Measurements from ENCODE around the gene SFXN2.
A peak's percentile ranks its signal among the peaks of the same experiment; 100 is the strongest.

Gene SFXN2

DNA sequence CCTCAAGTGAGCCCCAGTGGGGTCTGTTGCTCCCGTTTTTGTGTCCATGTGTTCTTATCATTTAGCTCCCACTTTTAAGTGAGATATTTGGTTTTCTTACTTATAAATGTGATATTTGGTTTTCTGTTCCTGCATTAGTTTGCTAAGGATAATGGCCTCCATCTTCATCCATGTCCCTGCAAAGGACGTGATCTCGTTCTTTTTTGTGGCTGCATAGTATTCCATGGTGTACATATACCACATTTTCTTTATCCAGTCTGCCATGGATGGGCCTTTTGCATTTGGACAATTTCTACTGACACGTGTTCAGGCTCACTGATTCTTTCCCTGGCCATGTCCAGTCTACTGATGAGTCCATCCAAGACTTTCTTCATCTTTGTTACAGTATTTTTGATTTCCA lies 9.6 kb downstream of the SFXN2 start:
- 99% methylated on average over 3 of the region's 4 CpGs for WGBS
- no peak for DNase-seq
- H4K8ac ChIP-seq (ENCODE audit: low read length): no peak overlapping the region

DNA sequence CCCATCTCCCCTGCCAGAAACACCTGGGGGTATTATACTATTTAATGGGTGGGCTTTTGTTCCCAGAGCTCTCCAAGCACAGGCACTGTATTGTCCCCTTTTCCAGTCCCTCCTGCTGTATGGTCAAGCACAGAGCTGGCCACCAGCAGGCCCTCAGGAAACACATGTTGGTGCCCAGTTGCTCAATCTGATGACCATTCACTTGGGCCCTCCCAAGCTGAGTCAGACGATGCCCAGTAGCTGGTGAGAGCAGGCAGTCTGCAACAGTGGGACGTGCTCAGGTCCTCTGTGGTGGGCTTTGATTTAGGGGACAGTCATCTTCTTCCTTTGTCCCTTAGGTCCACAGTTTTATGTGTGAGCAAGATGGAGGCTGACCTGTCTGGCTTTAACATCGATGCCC lies 11.8 kb downstream of the SFXN2 start:
- WGBS: 61% methylated on average over 3 of the region's 3 CpGs
- no peak overlapping the region for H3K18ac ChIP-seq (ENCODE audit: low read depth in 1 of 2, low read length in 2 of 2)

More for the DNA sequence above, 9.6 kb downstream of the SFXN2 start:
- Histone ChIP-seq H3K9ac (ENCODE audit: low read length) (no peak overlapping the region), H2BK5ac (ENCODE audit: low read depth, low read length, poor library complexity, severe bottlenecking) (no peak overlapping the region), H3K23ac (ENCODE audit: low read length in 2 of 2) (no peak overlapping the region), H3K18ac (ENCODE audit: low read depth in 1 of 2, low read length in 2 of 2) (no peak overlapping the region), H2AFZ (ENCODE audit: low read depth, low read length) (no peak overlapping the region), H3K14ac (ENCODE audit: low read length in 2 of 2) (no peak overlapping the region), H3K4me3 (ENCODE audit: insufficient read depth in 1 of 2, low read depth in 1 of 2, low read length in 2 of 2) (no peak overlapping the region), H3K36me3 (ENCODE audit: control insufficient read depth in 1 of 2, insufficient read depth in 2 of 2, low read depth in 1 of 2, low read length in 2 of 2) (peaks cover 11 to 23% of the 10 kb centered on the region in 2 experiments), H3K4me2 (ENCODE audit: low read length, poor library complexity, severe bottlenecking) (no peak overlapping the region), H3K9me3 (ENCODE audit: control insufficient read depth, low read length) (no peaks in the 10 kb centered on the region), H3K27me3 (ENCODE audit: control insufficient read depth in 1 of 2, insufficient read depth in 1 of 2, low read length in 2 of 2) (no peaks in the 10 kb centered on the region), H4K91ac (ENCODE audit: low read length) (no peak overlapping the region), H3K79me1 (replicated peaks; ENCODE audit: low read length, poor library complexity, severe bottlenecking) (peaks cover 21% of the 10 kb centered on the region), H2BK12ac (ENCODE audit: low read length in 2 of 2) (no peak overlapping the region), H2BK15ac (ENCODE audit: low read depth, poor library complexity, severe bottlenecking) (no peak overlapping the region), H3K4me1 (ENCODE audit: control insufficient read depth, insufficient read depth, low read depth, low read length) (peaks cover 11% of the 10 kb centered on the region), H3K4ac (ENCODE audit: low read depth in 1 of 2, low read length in 2 of 2) (no peak overlapping the region), H2BK120ac (ENCODE audit: low read depth, low read length) (no peak overlapping the region), H3K27ac (ENCODE audit: low read length, poor library complexity, severe bottlenecking) (no peak overlapping the region), H2AK5ac (ENCODE audit: low read length, severe bottlenecking) (no peak overlapping the region)

DNA sequence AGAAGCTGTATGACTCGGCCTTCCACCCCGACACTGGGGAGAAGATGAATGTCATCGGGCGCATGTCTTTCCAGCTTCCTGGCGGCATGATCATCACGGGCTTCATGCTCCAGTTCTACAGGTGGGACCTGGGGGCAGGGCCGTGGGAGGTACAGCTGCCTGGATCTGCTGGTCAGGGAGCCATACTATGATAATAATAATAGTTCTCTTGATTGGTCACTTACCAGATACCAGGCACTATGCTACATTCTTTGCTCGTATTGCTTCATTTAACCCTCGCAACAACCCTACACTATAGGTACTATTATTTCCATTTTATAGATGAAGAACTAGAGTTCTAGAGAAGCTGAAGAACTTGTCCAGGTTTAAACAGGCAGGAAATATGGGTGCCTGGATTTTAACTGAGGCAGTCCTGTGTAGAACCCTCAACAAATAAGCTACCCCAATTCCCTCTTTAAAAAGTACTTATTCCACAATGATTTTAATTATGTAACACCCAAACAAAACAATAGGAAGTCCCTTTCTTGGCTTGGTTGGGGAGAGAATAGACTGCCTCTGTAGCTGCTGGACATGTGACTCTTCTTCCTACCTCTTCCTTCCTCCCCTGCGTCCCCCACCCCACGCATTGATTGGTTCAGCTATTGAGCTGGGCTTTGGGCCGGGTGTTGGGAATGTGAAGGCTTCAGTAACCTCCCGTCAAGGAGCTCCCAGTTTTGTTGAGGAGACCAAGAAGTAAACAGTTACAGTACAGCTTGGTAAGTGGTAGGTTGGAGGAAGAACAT lies 12.8 kb downstream of the SFXN2 start:
- Histone ChIP-seq H2BK15ac (ENCODE audit: low read depth, poor library complexity, severe bottlenecking) (no peak overlapping the region), H3K18ac (ENCODE audit: low read depth in 1 of 2, low read length in 2 of 2) (no peak overlapping the region), H2AFZ (ENCODE audit: low read depth, low read length) (no peak overlapping the region), H2AK5ac (ENCODE audit: low read length, severe bottlenecking) (no peak overlapping the region), H3K4ac (ENCODE audit: low read depth in 1 of 2, low read length in 2 of 2) (no peak overlapping the region), H3K79me1 (replicated peaks; ENCODE audit: low read length, poor library complexity, severe bottlenecking) (peaks cover 18% of the 10 kb centered on the region), H2BK12ac (ENCODE audit: low read length in 2 of 2) (no peak overlapping the region), H3K23ac (ENCODE audit: low read length in 2 of 2) (no peak overlapping the region), H3K4me1 (ENCODE audit: control insufficient read depth, insufficient read depth, low read depth, low read length) (peaks cover 5% of the 10 kb centered on the region), H3K27me3 (ENCODE audit: control insufficient read depth in 1 of 2, insufficient read depth in 1 of 2, low read length in 2 of 2) (no peaks in the 10 kb centered on the region), H4K91ac (ENCODE audit: low read length) (no peak overlapping the region), H3K4me3 (ENCODE audit: insufficient read depth in 1 of 2, low read depth in 1 of 2, low read length in 2 of 2) (no peak overlapping the region), H3K4me2 (ENCODE audit: low read length, poor library complexity, severe bottlenecking) (no peak overlapping the region), H4K8ac (ENCODE audit: low read length) (no peak overlapping the region), H3K9me3 (ENCODE audit: control insufficient read depth, low read length) (no peaks in the 10 kb centered on the region), H3K27ac (ENCODE audit: low read length, poor library complexity, severe bottlenecking) (no peak overlapping the region), H2BK5ac (ENCODE audit: low read depth, low read length, poor library complexity, severe bottlenecking) (no peak overlapping the region), H2BK120ac (ENCODE audit: low read depth, low read length) (no peak overlapping the region), H3K14ac (ENCODE audit: low read length in 2 of 2) (no peak overlapping the region), H3K9ac (ENCODE audit: low read length) (no peak overlapping the region), H3K36me3 (ENCODE audit: control insufficient read depth in 1 of 2, insufficient read depth in 2 of 2, low read depth in 1 of 2, low read length in 2 of 2) (peaks cover 24 to 41% of the 10 kb centered on the region in 2 experiments)
- 88% methylated on average over 10 of the region's 13 CpGs for WGBS
- no peak for DNase-seq

More for the DNA sequence above, 11.8 kb downstream of the SFXN2 start:
- Histone ChIP-seq H3K36me3 (ENCODE audit: control insufficient read depth in 1 of 2, insufficient read depth in 2 of 2, low read depth in 1 of 2, low read length in 2 of 2) (peaks cover 19 to 38% of the 10 kb centered on the region in 2 experiments), H3K27ac (ENCODE audit: low read length, poor library complexity, severe bottlenecking) (no peak overlapping the region), H2AFZ (ENCODE audit: low read depth, low read length) (no peak overlapping the region), H3K14ac (ENCODE audit: low read length in 2 of 2) (no peak overlapping the region), H3K4me1 (ENCODE audit: control insufficient read depth, insufficient read depth, low read depth, low read length) (peaks cover 6% of the 10 kb centered on the region), H3K9me3 (ENCODE audit: control insufficient read depth, low read length) (no peaks in the 10 kb centered on the region), H3K27me3 (ENCODE audit: control insufficient read depth in 1 of 2, insufficient read depth in 1 of 2, low read length in 2 of 2) (no peaks in the 10 kb centered on the region), H3K4ac (ENCODE audit: low read depth in 1 of 2, low read length in 2 of 2) (no peak overlapping the region), H2BK120ac (ENCODE audit: low read depth, low read length) (no peak overlapping the region), H2BK12ac (ENCODE audit: low read length in 2 of 2) (no peak overlapping the region), H3K4me3 (ENCODE audit: insufficient read depth in 1 of 2, low read depth in 1 of 2, low read length in 2 of 2) (no peak overlapping the region), H2AK5ac (ENCODE audit: low read length, severe bottlenecking) (no peak overlapping the region), H3K23ac (ENCODE audit: low read length in 2 of 2) (no peak overlapping the region), H3K4me2 (ENCODE audit: low read length, poor library complexity, severe bottlenecking) (no peak overlapping the region), H4K8ac (ENCODE audit: low read length) (no peak overlapping the region), H2BK15ac (ENCODE audit: low read depth, poor library complexity, severe bottlenecking) (no peak overlapping the region), H4K91ac (ENCODE audit: low read length) (no peak overlapping the region), H2BK5ac (ENCODE audit: low read depth, low read length, poor library complexity, severe bottlenecking) (no peak overlapping the region), H3K9ac (ENCODE audit: low read length) (no peak overlapping the region), H3K79me1 (replicated peaks; ENCODE audit: low read length, poor library complexity, severe bottlenecking) (peaks cover 21% of the 10 kb centered on the region)
- DNase-seq: no peak

DNA sequence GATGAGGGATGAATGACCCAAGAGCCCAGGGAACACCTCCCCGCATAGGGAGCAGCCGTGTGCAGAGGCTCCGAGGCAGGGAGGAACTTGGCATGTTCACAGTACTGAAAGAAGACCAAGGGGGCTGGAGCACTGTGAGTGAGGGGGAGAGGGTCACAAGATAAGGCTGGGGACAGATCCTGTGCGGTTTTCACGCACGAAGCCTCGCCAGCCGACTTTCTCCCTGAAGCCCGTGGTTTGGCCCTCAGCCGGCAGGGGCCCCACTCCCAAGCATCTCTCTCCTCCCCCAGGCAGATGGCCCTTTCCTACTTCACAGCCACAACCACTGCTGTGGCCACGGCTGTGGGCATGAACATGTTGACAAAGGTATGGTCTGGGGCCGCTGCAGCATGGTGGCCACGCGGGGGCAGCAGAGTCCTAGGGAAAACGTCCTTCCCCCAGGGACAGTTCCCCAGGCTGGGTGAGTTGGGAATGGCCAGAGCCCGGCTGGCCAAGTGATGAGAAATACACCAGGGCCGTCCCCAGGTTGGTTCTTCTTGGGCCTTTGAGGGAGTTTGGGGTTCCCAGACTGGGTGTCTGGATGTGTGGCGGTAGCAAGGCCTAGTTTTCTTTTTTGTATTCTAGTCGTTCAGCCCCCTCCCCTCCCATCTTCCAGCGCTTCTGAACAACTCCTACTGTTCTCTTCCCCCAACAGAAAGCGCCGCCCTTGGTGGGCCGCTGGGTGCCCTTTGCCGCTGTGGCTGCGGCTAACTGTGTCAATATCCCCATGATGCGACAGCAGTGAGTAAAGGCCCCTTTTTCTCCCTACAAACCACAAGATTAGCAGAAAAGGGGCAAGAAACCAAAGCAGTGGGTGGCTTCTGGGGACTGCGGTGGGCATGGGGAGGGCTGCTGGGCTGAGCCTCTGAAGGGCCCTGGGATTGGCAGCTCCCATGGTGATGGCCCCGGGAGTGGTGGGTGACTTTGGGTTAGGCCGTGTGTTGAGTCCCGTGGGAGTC lies 14.9 kb downstream of the SFXN2 start:
- no peaks in the 10 kb centered on the region for H3K27me3 ChIP-seq (ENCODE audit: control insufficient read depth in 1 of 2, insufficient read depth in 1 of 2, low read length in 2 of 2)
- no peak overlapping the region for H3K14ac ChIP-seq (ENCODE audit: low read length in 2 of 2)
- no peak overlapping the region for H4K91ac ChIP-seq (ENCODE audit: low read length)
- no peak overlapping the region for H3K23ac ChIP-seq (ENCODE audit: low read length in 2 of 2)
- no peak overlapping the region for H3K18ac ChIP-seq (ENCODE audit: low read depth in 1 of 2, low read length in 2 of 2)
- H3K4me1 ChIP-seq (ENCODE audit: control insufficient read depth, insufficient read depth, low read depth, low read length): peaks cover 5% of the 10 kb centered on the region
- peaks cover 39 to 56% of the 10 kb centered on the region in 2 experiments for H3K36me3 ChIP-seq (ENCODE audit: control insufficient read depth in 1 of 2, insufficient read depth in 2 of 2, low read depth in 1 of 2, low read length in 2 of 2)
- H3K9ac ChIP-seq (ENCODE audit: low read length): peak overlapping the region; percentile 48
- peak overlapping the region; percentile 43 for H4K8ac ChIP-seq (ENCODE audit: low read length)
- H2BK5ac ChIP-seq (ENCODE audit: low read depth, low read length, poor library complexity, severe bottlenecking): no peak overlapping the region
- DNase-seq: peak; percentile 82
- H3K4me2 ChIP-seq (ENCODE audit: low read length, poor library complexity, severe bottlenecking): no peak overlapping the region
- 55% methylated on average over 24 of the region's 30 CpGs for WGBS
- no peak overlapping the region for H3K4me3 ChIP-seq (ENCODE audit: insufficient read depth in 1 of 2, low read depth in 1 of 2, low read length in 2 of 2)
- no peaks in the 10 kb centered on the region for H3K9me3 ChIP-seq (ENCODE audit: control insufficient read depth, low read length)
- H3K79me1 ChIP-seq (replicated peaks; ENCODE audit: low read length, poor library complexity, severe bottlenecking): peaks cover 15% of the 10 kb centered on the region
- peak overlapping the region; percentile 80 for H2BK120ac ChIP-seq (ENCODE audit: low read depth, low read length)
- peak overlapping the region; percentile 43 to 88 for H2BK12ac ChIP-seq (ENCODE audit: low read length in 2 of 2)
- peak overlapping the region; percentile 16 for H2AFZ ChIP-seq (ENCODE audit: low read depth, low read length)
- H3K4ac ChIP-seq (ENCODE audit: low read depth in 1 of 2, low read length in 2 of 2): peak overlapping the region; percentile 57 to 58
- no peak overlapping the region for H2BK15ac ChIP-seq (ENCODE audit: low read depth, poor library complexity, severe bottlenecking)
- no peak overlapping the region for H2AK5ac ChIP-seq (ENCODE audit: low read length, severe bottlenecking)
- no peak overlapping the region for H3K27ac ChIP-seq (ENCODE audit: low read length, poor library complexity, severe bottlenecking)
